HPDE6-E6E7 (cell line): Measurements from ENCODE around the gene FITM1.
A peak's percentile ranks its signal among the peaks of the same experiment; 100 is the strongest.

Source experiments
- DNase-seq: peaks from one replicate; pipeline ENCODE4 v3.0.0; 2011; ENCODE audit warnings: missing footprints; ENCODE audit errors: extremely low spot score

The FITM1 gene

GRCh38 chr14:24160850-24161804 is 30.7 kb downstream of the FITM1 start, which contains the start of gene IRF9:
TSS of gene IRF9 (plus strand) at chr14:24161265. CDS start at chr14:24162145, 880 bp downstream.
- peak; percentile 94 for DNase-seq

- no peak for DNase-seq
Observed at GRCh38 chr14:24162093-24162492, 31.6 kb downstream of the FITM1 start.

GRCh38 chr14:24164518-24164991 is 34.1 kb downstream of the FITM1 start:
- no peak for DNase-seq

- DNase-seq = no peak
Observed at GRCh38 chr14:24165785-24166184, 35.3 kb downstream of the FITM1 start.

- DNase-seq = no peak
Observed at GRCh38 chr14:24167469-24168114, 37.1 kb downstream of the FITM1 start.

- no peak for DNase-seq
Observed at GRCh38 chr14:24171422-24172260, 41.2 kb downstream of the FITM1 start, which contains the start of gene REC8. TSS of gene REC8 (plus strand) at chr14:24172080. CDS start at chr14:24172553, 473 bp downstream.

- DNase-seq = no peak
Observed at GRCh38 chr14:24172261-24172860, 41.9 kb downstream of the FITM1 start.

- no peak for DNase-seq
Observed at GRCh38 chr14:24172871-24173281, 42.4 kb downstream of the FITM1 start.

GRCh38 chr14:24176599-24176998 is 46.1 kb downstream of the FITM1 start:
- DNase-seq = no peak

GRCh38 chr14:24177041-24177825 is 46.8 kb downstream of the FITM1 start:
- no peak for DNase-seq

GRCh38 chr14:24177891-24178290 is 47.4 kb downstream of the FITM1 start:
- no peak for DNase-seq

GRCh38 chr14:24178399-24179178 is 48.1 kb downstream of the FITM1 start:
- no peak for DNase-seq

- no peak for DNase-seq
Observed at GRCh38 chr14:24179294-24179960, 49.0 kb downstream of the FITM1 start.

GRCh38 chr14:24179961-24180796 is 49.7 kb downstream of the FITM1 start:
- DNase-seq = no peak

- no peak for DNase-seq
Observed at GRCh38 chr14:24181371-24182077, 51.1 kb downstream of the FITM1 start.
